Measurements from ENCODE around the gene MT1HL1. TPM values are rescaled to one million over a fixed set of nuclear protein-coding genes. Genes with fewer than 3 reads are reported as not detected.
"Not testable (repeated sequence)": the region's sequence is repeated elsewhere in the genome, so short reads cannot be mapped to it uniquely, and the experiment has no call there.

The MT1HL1 gene
- polyA plus RNA-seq, 1 donor: not detected

- no peak for DNase-seq
Measured at GRCh38 chr1:236978740-236979139, 25.5 kb downstream of the MT1HL1 start.

DNA sequence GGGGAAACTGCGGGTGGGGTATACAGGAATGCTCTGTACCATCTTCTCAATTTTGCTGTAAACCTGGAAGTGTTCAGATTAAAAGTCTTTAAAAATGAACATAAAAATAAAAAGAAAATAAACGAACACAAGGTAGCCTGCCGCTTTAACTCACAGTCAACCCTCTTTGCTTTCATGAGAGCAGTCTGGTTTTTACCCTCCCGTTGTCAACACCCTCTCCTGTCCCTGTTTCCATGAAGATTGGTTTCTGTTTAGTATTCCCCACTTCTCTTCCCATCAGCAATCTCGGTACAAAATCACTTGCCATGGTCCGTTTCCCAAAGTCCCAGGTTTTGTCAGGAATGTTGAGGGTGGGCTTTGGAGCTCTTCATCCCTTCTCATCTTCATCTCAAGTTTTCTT, 28.8 kb downstream of the MT1HL1 start:
- no peak for DNase-seq

DNA sequence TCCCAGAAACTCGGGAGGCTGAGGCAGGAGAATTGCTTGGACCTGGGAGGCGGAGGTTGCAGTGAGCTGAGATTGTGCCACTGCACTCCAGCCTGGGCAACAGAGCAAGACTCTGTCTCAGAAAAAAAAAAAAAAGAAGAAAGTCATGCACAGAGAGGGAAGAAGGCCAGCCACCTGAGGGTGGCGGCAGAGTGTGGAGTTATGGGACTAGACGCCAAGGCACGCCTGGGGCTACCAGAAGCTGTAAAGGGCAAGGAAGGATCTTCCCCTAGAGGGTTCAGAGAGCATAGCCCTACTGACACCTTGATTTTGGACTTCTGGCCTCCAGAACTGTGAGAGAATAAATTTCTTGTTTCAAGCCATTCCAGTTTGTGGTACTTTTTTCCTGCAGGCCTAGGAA, 30.2 kb downstream of the MT1HL1 start:
- not testable (repeated sequence) for DNase-seq

DNA sequence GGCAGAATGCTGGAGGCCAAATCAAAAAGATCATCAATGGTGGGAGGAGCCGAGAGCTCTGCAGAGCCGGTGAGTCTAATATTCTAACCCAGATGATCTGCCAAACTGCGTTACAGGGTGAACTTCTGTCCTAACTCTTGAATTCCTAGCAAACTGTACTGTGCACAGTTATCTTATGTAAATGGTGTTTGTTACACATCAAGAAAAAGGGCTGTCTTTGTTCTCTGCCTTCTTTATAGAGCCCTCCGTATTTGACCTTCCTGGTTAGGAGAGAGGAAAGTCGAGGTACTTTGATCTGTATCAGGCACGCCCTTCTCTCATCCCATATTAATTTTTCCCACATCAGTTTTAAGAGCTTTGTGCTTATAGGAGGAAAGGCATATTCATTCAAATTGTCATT, 37.6 kb downstream of the MT1HL1 start:
- no peak for DNase-seq

DNA sequence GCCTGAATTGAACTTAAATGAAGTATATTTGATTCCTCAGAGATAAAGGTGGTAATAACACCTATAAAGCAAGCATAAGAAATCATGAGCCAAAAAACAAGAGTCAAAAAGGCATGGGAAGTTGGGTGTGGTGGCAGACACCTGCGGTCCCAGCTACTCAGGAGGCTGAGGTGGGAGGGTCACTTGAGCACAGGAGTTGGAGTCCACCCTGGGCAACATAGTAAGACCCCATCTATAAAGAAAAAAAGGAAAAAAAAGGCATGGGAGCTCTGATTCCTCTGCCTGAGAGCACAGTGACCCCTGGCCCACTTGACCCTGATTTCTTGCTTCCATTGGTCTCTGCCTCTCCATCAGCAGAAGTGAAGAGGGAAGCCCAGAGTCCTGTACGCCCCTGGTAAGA, 40.3 kb downstream of the MT1HL1 start:
- DNase-seq: no peak

DNA sequence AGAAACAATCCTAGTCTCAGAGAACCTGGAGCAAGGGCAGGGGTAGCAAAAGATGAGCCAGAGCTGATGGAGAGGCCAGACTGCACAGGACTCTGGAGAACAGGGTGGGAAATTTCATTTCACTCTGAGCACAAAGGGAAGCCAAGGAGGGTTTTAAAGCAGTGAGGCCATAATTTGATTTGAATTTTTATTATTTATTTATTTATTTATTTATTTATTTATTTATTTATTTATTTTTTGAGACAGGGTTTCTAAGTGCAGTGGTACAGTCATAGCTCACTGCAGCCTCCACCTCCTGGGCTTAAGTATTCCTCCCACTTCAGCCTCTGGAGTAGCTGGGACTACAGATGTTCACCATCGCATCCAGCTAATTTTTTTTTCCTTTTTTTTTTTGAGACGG, 45.1 kb downstream of the MT1HL1 start:
- no peak for DNase-seq

GRCh38 chr1:236957235-236957634, 47.0 kb downstream of the MT1HL1 start:
- DNase-seq: no peak

Other genes starting within 250 kb of the MT1HL1 start
- 47.2 TPM for gene MTR, start 209.1 kb downstream of the MT1HL1 start, polyA plus RNA-seq (ENCODE audit: insufficient read length)
- gene RYR2, start 37.7 kb upstream of the MT1HL1 start, polyA plus RNA-seq (ENCODE audit: insufficient read length): 3.0 TPM